H9 (cell line): Measurements from ENCODE around the gene AASDH. TPM values are rescaled to one million over a fixed set of nuclear protein-coding genes. Genes with fewer than 3 reads are reported as not detected.

Experiments
- DNase-seq: peaks from one replicate; pipeline ENCODE4 v3.0.0-alpha.2; 2017
- H2AFZ ChIP-seq: one replicate; pipeline ENCODE4 v1.6.1; 2013; ENCODE audit warnings: mild to moderate bottlenecking, low read length, control low read depth, moderate library complexity
- H2AK5ac ChIP-seq: 2 replicates; pipeline ENCODE4 v1.6.1; 2013; ENCODE audit warnings: low read length, control low read depth, mixed read lengths; ENCODE audit not compliant: insufficient read length
- H2BK120ac ChIP-seq: one replicate; pipeline ENCODE4 v1.6.1; 2013; ENCODE audit warnings: low read depth, mild to moderate bottlenecking, low read length, control low read depth, inconsistent platforms; ENCODE audit not compliant: poor library complexity, severe bottlenecking
- H2BK12ac ChIP-seq: 2 replicates; pipeline ENCODE4 v1.6.1; 2013; ENCODE audit warnings: low read length, control low read depth, mixed read lengths, low read depth; ENCODE audit not compliant: insufficient read length
- H2BK15ac ChIP-seq: 2 replicates; pipeline ENCODE4 v1.6.1; 2013; ENCODE audit warnings: low read depth, low read length, control low read depth
- H2BK20ac ChIP-seq: one replicate; pipeline ENCODE4 v1.6.1; 2013; ENCODE audit warnings: low read depth, mild to moderate bottlenecking, low read length, control low read depth, inconsistent platforms; ENCODE audit not compliant: poor library complexity, severe bottlenecking
- H2BK5ac ChIP-seq: 2 replicates; pipeline ENCODE4 v1.6.1; 2013; ENCODE audit warnings: low read length, control low read depth, mixed read lengths; ENCODE audit not compliant: insufficient read length
- H3K14ac ChIP-seq: 2 replicates; pipeline ENCODE4 v1.6.1; 2013; ENCODE audit warnings: low read length, control low read depth; ENCODE audit not compliant: insufficient read depth
- H3K18ac ChIP-seq: 2 replicates; pipeline ENCODE4 v1.6.1; 2013; ENCODE audit warnings: low read depth, mild to moderate bottlenecking, mixed read lengths, low read length, control low read depth; ENCODE audit not compliant: insufficient read length
- H3K23ac ChIP-seq: 2 replicates; pipeline ENCODE4 v1.6.1; 2013; ENCODE audit warnings: low read length, control low read depth, mixed read lengths, low read depth; ENCODE audit not compliant: insufficient read length
- H3K23me2 ChIP-seq: 2 replicates; pipeline ENCODE4 v1.6.1; 2013; ENCODE audit warnings: low read depth, mild to moderate bottlenecking, mixed read lengths, low read length, control low read depth; ENCODE audit not compliant: insufficient read length, poor library complexity, severe bottlenecking
- H3K27ac ChIP-seq: 2 replicates; pipeline ENCODE4 v1.5.1; 2013; ENCODE audit warnings: low read length, control low read depth, mixed read lengths, low read depth; ENCODE audit not compliant: insufficient read length
- H3K27me3 ChIP-seq: 2 replicates; pipeline ENCODE4 v1.6.1; 2013; ENCODE audit warnings: low read length, control low read depth, inconsistent platforms; ENCODE audit not compliant: insufficient read depth
- H3K4ac ChIP-seq: 2 replicates; pipeline ENCODE4 v1.6.1; 2013; ENCODE audit warnings: low read depth, mild to moderate bottlenecking, control low read depth, inconsistent platforms, low read length, moderate library complexity
- H3K4me1 ChIP-seq: 2 replicates; pipeline ENCODE4 v1.6.1; 2013; ENCODE audit warnings: low read length, control low read depth, inconsistent platforms; ENCODE audit not compliant: insufficient read depth
- H3K4me2 ChIP-seq: 2 replicates; pipeline ENCODE4 v1.6.1; 2013; ENCODE audit warnings: low read length, control low read depth, mixed read lengths; ENCODE audit not compliant: insufficient read length, insufficient read depth
- H3K56ac ChIP-seq: 2 replicates; pipeline ENCODE4 v1.6.1; 2013; ENCODE audit warnings: low read depth, mild to moderate bottlenecking, mixed read lengths, low read length, control low read depth; ENCODE audit not compliant: insufficient read length
- H3K79me1 ChIP-seq: 2 replicates; pipeline ENCODE4 v1.6.1; 2013; ENCODE audit warnings: low read depth, mild to moderate bottlenecking, moderate library complexity, low read length, control low read depth, inconsistent platforms; ENCODE audit not compliant: insufficient read depth, poor library complexity, severe bottlenecking
- H3K79me2 ChIP-seq: 2 replicates; pipeline ENCODE4 v1.6.1; 2013; ENCODE audit warnings: low read length, control low read depth, inconsistent platforms; ENCODE audit not compliant: insufficient read depth
- H3K9ac ChIP-seq: 2 replicates; pipeline ENCODE4 v1.6.1; 2013; ENCODE audit warnings: low read length, control low read depth, mixed read lengths; ENCODE audit not compliant: insufficient read length; ENCODE audit errors: extremely low read depth
- H3K9me3 ChIP-seq: one replicate; pipeline ENCODE4 v1.6.1; 2013; ENCODE audit warnings: low read depth, low read length, inconsistent platforms; ENCODE audit not compliant: control insufficient read depth
- H3T11ph ChIP-seq: one replicate; pipeline ENCODE4 v1.6.1; 2013; ENCODE audit warnings: mild to moderate bottlenecking, low read length, control low read depth, inconsistent platforms
- H4K20me1 ChIP-seq: one replicate; pipeline ENCODE4 v1.6.1; 2013; ENCODE audit not compliant: control insufficient read depth, insufficient read length, insufficient read depth
- H4K5ac ChIP-seq: 2 replicates; pipeline ENCODE4 v1.6.1; 2013; ENCODE audit warnings: low read depth, mild to moderate bottlenecking, mixed read lengths, low read length, control low read depth; ENCODE audit not compliant: insufficient read length
- H4K8ac ChIP-seq: replicated peaks from 2 replicates; pipeline ENCODE4 v1.6.1; 2013; ENCODE audit warnings: low read length, control low read depth, mixed read lengths, low read depth; ENCODE audit not compliant: insufficient read length
- H4K91ac ChIP-seq: 2 replicates; pipeline ENCODE4 v1.6.1; 2013; ENCODE audit warnings: low read depth, mild to moderate bottlenecking, moderate library complexity, mixed read lengths, low read length, control low read depth; ENCODE audit not compliant: insufficient read length
- H3K27ac Mint-ChIP-seq, 3 experiments: 2 replicates in 2 of 3; 3 replicates in 1 of 3; pipeline ENCODE4 v1.8.0; 2020 to 2021; ENCODE audit warnings: mixed read lengths in 3 of 3, mild to moderate bottlenecking in 1 of 3, moderate library complexity in 1 of 3
- H3K27me3 Mint-ChIP-seq: 2 replicates; pipeline ENCODE4 v1.8.0; 2021; ENCODE audit warnings: low read depth, mild to moderate bottlenecking, moderate library complexity, mixed read lengths
- H3K36me3 Mint-ChIP-seq, 3 experiments: 2 replicates in 2 of 3; 3 replicates in 1 of 3; pipeline ENCODE4 v1.8.0; 2020 to 2021; ENCODE audit warnings: low read depth in 3 of 3, mixed read lengths in 3 of 3; ENCODE audit not compliant: insufficient read depth in 1 of 3
- H3K4me1 Mint-ChIP-seq, 2 experiments: 2 replicates each; pipeline ENCODE4 v1.8.0; 2020; ENCODE audit warnings: mixed read lengths in 2 of 2
- H3K4me3 Mint-ChIP-seq, 2 experiments: 2 replicates in 1 of 2; 3 replicates in 1 of 2; pipeline ENCODE4 v1.8.0; 2020 to 2021; ENCODE audit warnings: mild to moderate bottlenecking in 2 of 2, mixed read lengths in 2 of 2, moderate library complexity in 1 of 2
- H3K9me3 Mint-ChIP-seq, 2 experiments: 2 replicates in 1 of 2; 3 replicates in 1 of 2; pipeline ENCODE4 v1.8.0; 2020; ENCODE audit warnings: mild to moderate bottlenecking in 2 of 2, mixed read lengths in 2 of 2, moderate library complexity in 1 of 2
- WGBS: extraction: QIAGEN DNeasy Blood & Tissue Kit; methylation state at CpG from one replicate; pipeline ENCODE4 v1.1.7; 2013; ENCODE audit warnings: missing lambda C conversion rate, low lambda C conversion rate, mixed read lengths; ENCODE audit not compliant: insufficient read length; ENCODE audit errors: extremely low coverage; 5-methylcytosine and 5-hydroxymethylcytosine counted together
- total RNA-seq: library from RNA; stranded (reverse); gene quantifications from 2 replicates; pipeline ENCODE4 v1.2.1, GENCODE V29; 2021
- TF ChIP-seq, protein P1 (sequence below): fragments of 200-600 bp; sonication (generic); conservative IDR thresholded peaks from 3 replicates; pipeline ENCODE4 v1.8.0; 2021; ENCODE audit warnings: antibody characterized with exemption, mild to moderate bottlenecking

AASDH gene
- total RNA-seq, 1 experiment from 2014 or later: 12.9 TPM

DNA sequence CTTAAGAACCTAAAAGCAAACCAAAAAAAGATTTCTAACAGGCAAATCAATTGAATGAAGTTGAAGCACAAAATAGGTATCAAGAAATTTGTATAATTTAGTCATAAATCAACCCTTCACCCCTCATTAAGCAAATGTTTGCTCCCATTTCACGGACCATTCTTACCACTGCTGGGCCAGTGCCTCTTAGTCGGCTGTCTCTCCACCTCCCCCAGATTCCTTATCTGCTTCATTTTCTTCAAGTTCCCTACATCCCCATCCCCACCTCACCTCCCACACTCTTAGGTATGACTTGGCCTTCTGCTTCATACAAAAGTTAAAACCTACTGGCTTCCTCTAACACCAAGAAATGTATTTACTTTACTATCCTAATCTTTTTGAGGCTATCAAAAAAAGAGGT, 11.8 kb downstream of the AASDH start:
- DNase-seq: no peak
- H3K4ac ChIP-seq: no peak overlapping the region
- H2BK120ac ChIP-seq: no peak overlapping the region
- H3K27me3 ChIP-seq: no peaks in the 10 kb centered on the region
- no peak overlapping the region for H3T11ph ChIP-seq
- H4K91ac ChIP-seq: no peak overlapping the region
- H3K27ac ChIP-seq: no peak overlapping the region
- Mint-ChIP-seq H3K4me1 (no peaks in the 10 kb centered on the region), H3K9me3 (no peaks in the 10 kb centered on the region), H3K36me3 (peaks cover 2 to 20% (median 11%) of the 10 kb centered on the region in 3 experiments; a peak in 6 of 7 replicates), H3K4me3 (no peak overlapping the region), H3K27me3 (no peaks in the 10 kb centered on the region), H3K27ac (peak overlapping the region in 2 of 3 experiments; percentile 11 to 20; a peak in 1 of 7 replicates)
- H3K9ac ChIP-seq: no peak overlapping the region
- no peak overlapping the region for H3K18ac ChIP-seq
- no peaks in the 10 kb centered on the region for H3K4me1 ChIP-seq
- H3K56ac ChIP-seq: no peak overlapping the region
- H3K23me2 ChIP-seq: no peaks in the 10 kb centered on the region
- no CpG with 5 or more reads among the region's 2 CpGs for WGBS
- H2AFZ ChIP-seq: no peak overlapping the region
- H3K79me2 ChIP-seq: no peaks in the 10 kb centered on the region
- H2BK5ac ChIP-seq: no peak overlapping the region
- H3K14ac ChIP-seq: no peak overlapping the region
- H3K23ac ChIP-seq: no peak overlapping the region
- H4K8ac ChIP-seq: no peak overlapping the region
- no peak overlapping the region for H2BK12ac ChIP-seq
- H2BK20ac ChIP-seq: no peak overlapping the region
- H3K9me3 ChIP-seq: no peaks in the 10 kb centered on the region
- H4K5ac ChIP-seq: no peak overlapping the region
- TF ChIP-seq, protein P1, sequence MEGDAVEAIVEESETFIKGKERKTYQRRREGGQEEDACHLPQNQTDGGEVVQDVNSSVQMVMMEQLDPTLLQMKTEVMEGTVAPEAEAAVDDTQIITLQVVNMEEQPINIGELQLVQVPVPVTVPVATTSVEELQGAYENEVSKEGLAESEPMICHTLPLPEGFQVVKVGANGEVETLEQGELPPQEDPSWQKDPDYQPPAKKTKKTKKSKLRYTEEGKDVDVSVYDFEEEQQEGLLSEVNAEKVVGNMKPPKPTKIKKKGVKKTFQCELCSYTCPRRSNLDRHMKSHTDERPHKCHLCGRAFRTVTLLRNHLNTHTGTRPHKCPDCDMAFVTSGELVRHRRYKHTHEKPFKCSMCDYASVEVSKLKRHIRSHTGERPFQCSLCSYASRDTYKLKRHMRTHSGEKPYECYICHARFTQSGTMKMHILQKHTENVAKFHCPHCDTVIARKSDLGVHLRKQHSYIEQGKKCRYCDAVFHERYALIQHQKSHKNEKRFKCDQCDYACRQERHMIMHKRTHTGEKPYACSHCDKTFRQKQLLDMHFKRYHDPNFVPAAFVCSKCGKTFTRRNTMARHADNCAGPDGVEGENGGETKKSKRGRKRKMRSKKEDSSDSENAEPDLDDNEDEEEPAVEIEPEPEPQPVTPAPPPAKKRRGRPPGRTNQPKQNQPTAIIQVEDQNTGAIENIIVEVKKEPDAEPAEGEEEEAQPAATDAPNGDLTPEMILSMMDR: no peak
- no peaks in the 10 kb centered on the region for H3K79me1 ChIP-seq
- no peaks in the 10 kb centered on the region for H4K20me1 ChIP-seq
- H2AK5ac ChIP-seq: no peak overlapping the region
- H2BK15ac ChIP-seq: no peak overlapping the region
- no peak overlapping the region for H3K4me2 ChIP-seq
